ENCODE results near the gene GMDS.

The GMDS gene

GRCh38 chr6:1667012-1667804 is 578.2 kb downstream of the GMDS start:
- H3K4me3 ChIP-seq (replicated peaks; ENCODE audit: low read depth, low read length), result no peak overlapping the region
- no peaks in the 10 kb centered on the region for H3K36me3 ChIP-seq (ENCODE audit: control insufficient read depth, insufficient read depth, low read length)
- TF ChIP-seq CTCF (IDR thresholded peaks at IDR 0.05; ENCODE audit: insufficient read depth, low read length, poor library complexity, severe bottlenecking), result no peak
- H3K27me3 ChIP-seq (replicated peaks; ENCODE audit: control insufficient read depth, insufficient read depth, low read length), result no peaks in the 10 kb centered on the region
- DNase-seq (ENCODE audit: extremely low read depth, insufficient read length), result no peak

GRCh38 chr6:1665214-1665613 is 580.2 kb downstream of the GMDS start:
- Histone ChIP-seq H3K36me3 (ENCODE audit: control insufficient read depth, insufficient read depth, low read length) (no peaks in the 10 kb centered on the region), H3K27me3 (replicated peaks; ENCODE audit: control insufficient read depth, insufficient read depth, low read length) (no peaks in the 10 kb centered on the region), H3K4me3 (replicated peaks; ENCODE audit: low read depth, low read length) (no peak overlapping the region)
- peak; percentile 34 for DNase-seq (ENCODE audit: extremely low read depth, insufficient read length)
- no peak for TF ChIP-seq CTCF (IDR thresholded peaks at IDR 0.05; ENCODE audit: insufficient read depth, low read length, poor library complexity, severe bottlenecking)

GRCh38 chr6:1664329-1664728 is 581.1 kb downstream of the GMDS start:
- no peak for DNase-seq (ENCODE audit: extremely low read depth, insufficient read length)
- H3K4me3 ChIP-seq (replicated peaks; ENCODE audit: low read depth, low read length), result no peak overlapping the region
- TF ChIP-seq CTCF (IDR thresholded peaks at IDR 0.05; ENCODE audit: insufficient read depth, low read length, poor library complexity, severe bottlenecking), result no peak
- H3K27me3 ChIP-seq (replicated peaks; ENCODE audit: control insufficient read depth, insufficient read depth, low read length), result no peaks in the 10 kb centered on the region
- no peaks in the 10 kb centered on the region for H3K36me3 ChIP-seq (ENCODE audit: control insufficient read depth, insufficient read depth, low read length)

- Histone ChIP-seq H3K27me3 (replicated peaks; ENCODE audit: control insufficient read depth, insufficient read depth, low read length) (no peaks in the 10 kb centered on the region), H3K4me3 (replicated peaks; ENCODE audit: low read depth, low read length) (no peak overlapping the region), H3K36me3 (ENCODE audit: control insufficient read depth, insufficient read depth, low read length) (no peaks in the 10 kb centered on the region)
- no peak for DNase-seq (ENCODE audit: extremely low read depth, insufficient read length)
- TF ChIP-seq CTCF (IDR thresholded peaks at IDR 0.05; ENCODE audit: insufficient read depth, low read length, poor library complexity, severe bottlenecking), result no peak
Measured at GRCh38 chr6:1663511-1663910, 581.9 kb downstream of the GMDS start.

- DNase-seq (ENCODE audit: extremely low read depth, insufficient read length), result no peak
- Histone ChIP-seq H3K27me3 (replicated peaks; ENCODE audit: control insufficient read depth, insufficient read depth, low read length) (no peaks in the 10 kb centered on the region), H3K36me3 (ENCODE audit: control insufficient read depth, insufficient read depth, low read length) (no peaks in the 10 kb centered on the region), H3K4me3 (replicated peaks; ENCODE audit: low read depth, low read length) (no peak overlapping the region)
- TF ChIP-seq CTCF (IDR thresholded peaks at IDR 0.05; ENCODE audit: insufficient read depth, low read length, poor library complexity, severe bottlenecking), result no peak
Measured at GRCh38 chr6:1662534-1662933, 582.9 kb downstream of the GMDS start.
